ENCODE data around the gene CEP112. TPM values are rescaled to one million over a fixed set of nuclear protein-coding genes. Genes with fewer than 3 reads are reported as not detected.

CEP112 gene
- total and polyA plus RNA-seq, 2 of the 4 experiments (the other 2 are of a cell fraction), result 2.5 to 5.6 TPM

DNA sequence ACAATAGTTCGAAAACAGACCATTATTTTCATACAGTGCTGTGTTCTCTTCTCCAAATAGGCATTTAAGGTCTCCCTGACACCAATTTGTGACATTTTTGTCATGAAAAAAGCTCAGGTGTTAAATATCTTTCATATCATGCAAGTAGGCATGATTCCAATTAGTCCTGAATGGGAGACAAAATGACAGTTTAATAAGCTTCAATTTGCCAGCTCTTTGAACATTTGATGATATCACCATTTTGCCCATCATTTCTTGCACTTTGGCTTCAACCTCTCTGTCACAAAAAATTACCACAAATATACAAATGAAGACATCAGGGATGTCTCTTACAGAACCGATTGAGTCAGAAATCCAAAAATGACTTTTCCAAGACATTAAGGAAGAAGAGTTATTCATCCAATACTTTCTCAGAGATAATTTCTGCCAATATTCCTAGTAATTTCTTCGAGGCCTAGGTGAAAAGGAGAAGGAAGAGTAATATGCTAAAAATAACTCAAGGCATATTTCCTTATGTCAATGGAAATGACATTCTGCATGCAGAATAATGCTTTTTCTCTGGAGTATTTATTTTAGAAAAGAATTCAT, 298.1 kb downstream of the CEP112 start:
- no peak overlapping the region for H2BK5ac ChIP-seq (ENCODE audit: low read depth, low read length, poor library complexity, severe bottlenecking)
- no peak for TF ChIP-seq RCOR1 (IDR thresholded peaks at IDR 0.05; ENCODE audit: insufficient replicate concordance, low read length)
- TF ChIP-seq BHLHE40 (IDR thresholded peaks at IDR 0.05; ENCODE audit: low read depth, low read length), result no peak
- TF ChIP-seq CHD1 (IDR thresholded peaks at IDR 0.05; ENCODE audit: low read depth, low read length), result no peak
- no peak for TF ChIP-seq RFX5 (IDR thresholded peaks at IDR 0.05; ENCODE audit: low read depth, low read length)
- H3K9ac ChIP-seq (ENCODE audit: low read depth, low read length), result no peak overlapping the region
- no peak overlapping the region for H2BK20ac ChIP-seq (ENCODE audit: low read depth, low read length)
- no peak overlapping the region for H4K91ac ChIP-seq (ENCODE audit: insufficient read depth, low read depth, low read length)
- CTCF ChIA-PET, result interaction anchor here (0.6 kb wide), 1 partner anchor 8 kb away, joined by 4 read pairs; no protein-coding TSS in a partner anchor
- no peak overlapping the region for H3K27ac ChIP-seq (ENCODE audit: insufficient read depth, low read length)
- POLR2A ChIA-PET (ENCODE audit: unreplicated experiment), result no interaction called here
- intact Hi-C loops (cut with micrococcal nuclease) (no loop called here), in situ Hi-C loops (cut with MboI; ENCODE audit: low sequenced_read_pairs) (no loop called here), dilution Hi-C loops (cut with HindIII; ENCODE audit: low sequenced_read_pairs, unreplicated experiment) (no loop called here)
- no peak overlapping the region for H4K8ac ChIP-seq (ENCODE audit: low read depth in 2 of 2, low read length in 2 of 2)
- DNase-seq (no peak), ATAC-seq (ENCODE audit: low read depth) (no peak)
- H3K4me1 ChIP-seq (ENCODE audit: control insufficient read depth, insufficient read depth, low read length), result peaks cover 3% of the 10 kb centered on the region
- H3K18ac ChIP-seq (ENCODE audit: low read depth, low read length), result no peak overlapping the region
- no peak overlapping the region for H2AFZ ChIP-seq (replicated peaks; ENCODE audit: low read length, poor library complexity)
- no peak overlapping the region for H2AK9ac ChIP-seq (replicated peaks; ENCODE audit: low read depth, low read length, poor library complexity)
- no peak overlapping the region for H2BK120ac ChIP-seq (ENCODE audit: low read depth, low read length)
- no peak overlapping the region for H2BK15ac ChIP-seq (ENCODE audit: low read depth, low read length)
- no peak overlapping the region for H2AK5ac ChIP-seq (ENCODE audit: low read depth, low read length)
- H3K4ac ChIP-seq (ENCODE audit: low read depth, low read length), result no peak overlapping the region
- no TSS peak for BruUV-seq (replicated peaks)
- H3K56ac ChIP-seq (ENCODE audit: extremely low read depth, insufficient read depth, low read length), result no peak overlapping the region
- H3K9me1 ChIP-seq (ENCODE audit: insufficient read depth, low read length), result peaks cover 3% of the 10 kb centered on the region; the same call in 1 of the 2 replicates
- no peaks in the 10 kb centered on the region; the same call in 1 of the 2 replicates for H3K9me3 ChIP-seq (ENCODE audit: control insufficient read depth, insufficient read depth, low read length)
- no peaks in the 10 kb centered on the region for H4K20me1 ChIP-seq (ENCODE audit: insufficient read depth, low read length)
- no peak overlapping the region for H3K14ac ChIP-seq (replicated peaks; ENCODE audit: low read depth, low read length)
- no peak overlapping the region for H4K5ac ChIP-seq (ENCODE audit: low read depth, low read length)
- H3K23ac ChIP-seq (ENCODE audit: low read depth, low read length), result no peak overlapping the region
- WGBS, 2 experiments (ENCODE audit: extremely low coverage in 2 of 2, insufficient read length in 1 of 2), result no CpG with 5 or more reads among the region's 3 CpGs
- H3K27me3 ChIP-seq (ENCODE audit: control insufficient read depth, insufficient read depth, low read length), result no peaks in the 10 kb centered on the region
- H3K4me2 ChIP-seq (ENCODE audit: low read depth, low read length), result no peak overlapping the region
- H3K36me3 ChIP-seq (ENCODE audit: control insufficient read depth, insufficient read depth, low read length), result no peaks in the 10 kb centered on the region
- H3K4me3 ChIP-seq (ENCODE audit: insufficient read depth, low read depth, low read length), result no peak overlapping the region
- no peaks in the 10 kb centered on the region for H3K79me1 ChIP-seq (ENCODE audit: low read depth in 1 of 2, low read length in 2 of 2)

Measured in IMR-90 (cell line).